Right lobe of liver (tissue), 6 donors: ENCODE data around the gene SERTM1. TPM values are rescaled to one million over a fixed set of nuclear protein-coding genes. Genes with fewer than 3 reads are reported as not detected.

ENCODE experiments used
- ATAC-seq, 4 donors: fragments of 200-7000 bp; cut with Tn5 transposase; one replicate each; pipeline ENCODE4 v1.9.1; 2020; ENCODE audit warnings: mild to moderate bottlenecking in 4 of 4, moderate library complexity in 4 of 4
- DNase-seq, 3 donors: peaks; one replicate each; pipeline ENCODE4 v3.0.0-alpha.2; 2020
- H3K27ac ChIP-seq, 3 donors: fragments of 200-600 bp; one replicate each; pipeline ENCODE4 v1.8.0; 2022
- H3K27me3 ChIP-seq, 2 donors: fragments of 200-600 bp; one replicate each; pipeline ENCODE4 v1.8.0; 2022
- H3K36me3 ChIP-seq, 4 donors: fragments of 200-600 bp; sonication (generic) in 1 of 4; one replicate each; pipeline versions ENCODE4 v1.5.1 to v1.8.0; 2017 to 2022; ENCODE audit warnings: control low read depth in 1 of 4
- H3K4me1 ChIP-seq, 4 donors: fragments of 200-600 bp; sonication (generic) in 1 of 4; one replicate each; pipeline versions ENCODE4 v1.5.1 to v1.8.0; 2017 to 2022; ENCODE audit warnings: control low read depth in 1 of 4
- H3K4me3 ChIP-seq, 3 donors: fragments of 200-600 bp; one replicate each; pipeline ENCODE4 v1.8.0; 2022
- H3K9me3 ChIP-seq, 4 donors: fragments of 200-600 bp; sonication (generic) in 1 of 4; one replicate each; pipeline versions ENCODE4 v1.5.1 to v1.8.0; 2017 to 2022; ENCODE audit warnings: control low read depth in 1 of 4
- CTCF ChIP-seq, 4 donors: fragments of 200-600 bp in 3 of 4; fragments of 450-650 bp in 1 of 4; IDR thresholded peaks; one replicate each; pipeline versions ENCODE4 v1.5.1 to v1.8.0; 2016 to 2022; ENCODE audit warnings: antibody characterized with exemption in 4 of 4, mild to moderate bottlenecking in 2 of 4
- POLR2A ChIP-seq: fragments of 450-650 bp; IDR thresholded peaks from one replicate; pipeline ENCODE4 v1.6.1; 2017; ENCODE audit warnings: antibody characterized with exemption, mild to moderate bottlenecking
- WGBS: methylation state at CpG from one replicate; pipeline ENCODE4 v1.1.6; 2018; ENCODE audit warnings: low coverage, low lambda C conversion rate; ENCODE audit not compliant: insufficient coverage; ENCODE audit errors: missing lambda C conversion rate; 5-methylcytosine and 5-hydroxymethylcytosine counted together
- intact Hi-C, 2 donors: fragments of 100-400 bp; cut with DNase I; formaldehyde crosslinking; loops; one replicate each; pipeline versions ENCODE4 v1.11.2 to v1.14.1; 2022
- total RNA-seq, 6 experiments: library from RNA; depleted of rRNA in 2 of 6; stranded (reverse); fragments of >200 nt in 2 of 6; fragmentation: NEBNext Ultra II Directional in 3 of 6; extraction: Animal tissue kit (Norgen Biotek cat#: 25700) in 3 of 6; gene quantifications; one replicate each; pipeline versions ENCODE4 v1.1.0 to v1.2.4, GENCODE V29; 2016 to 2023
- donor health status: DM: no; HTN: yes; CAD: no.
- donor health status: DM: no; HTN: no; CAD: no.
- donor health status: DM: no; HTN: no; CAD: no.
- donor health status: DM: no; HTN: yes; CAD: no.
- donor health status: DM: no; HTN: yes; CAD: no.

Gene SERTM1
- total RNA-seq, 6 experiments from 2014 or later: not detected

- no peaks in the 10 kb centered on the region for H3K9me3 ChIP-seq
- no peaks in the 10 kb centered on the region for H3K4me1 ChIP-seq
- 93% methylated on average over 2 of the region's 2 CpGs for WGBS
- H3K36me3 ChIP-seq: no peaks in the 10 kb centered on the region
- no peak overlapping the region for H3K27ac ChIP-seq
- DNase-seq: no peak
- no peak overlapping the region for H3K4me3 ChIP-seq
- TF ChIP-seq POLR2A (no peak), CTCF (IDR thresholded peaks at IDR 0.05) (no peak)
- no peak for ATAC-seq
- no peaks in the 10 kb centered on the region for H3K27me3 ChIP-seq
- intact Hi-C loops: no loop called here
Measured at GRCh38 chr13:36717017-36717416, 43.2 kb downstream of the SERTM1 start.

- ATAC-seq (no peak), DNase-seq (no peak)
- intact Hi-C loops: no loop called here
- Histone ChIP-seq H3K4me1 (no peaks in the 10 kb centered on the region), H3K27me3 (no peaks in the 10 kb centered on the region), H3K27ac (no peak overlapping the region), H3K9me3 (no peaks in the 10 kb centered on the region), H3K4me3 (no peak overlapping the region), H3K36me3 (no peaks in the 10 kb centered on the region)
- no peak for TF ChIP-seq POLR2A
- no peak for TF ChIP-seq CTCF (IDR thresholded peaks at IDR 0.05)
- WGBS: 67% methylated on average over 2 of the region's 3 CpGs
Measured at GRCh38 chr13:36717966-36718545, 44.2 kb downstream of the SERTM1 start.

- peak in 2 of 4 donors; percentile 56 to 89 for ATAC-seq
Measured at GRCh38 chr13:36718686-36719085, 44.9 kb downstream of the SERTM1 start.

GRCh38 chr13:36724141-36724540 is 50.3 kb downstream of the SERTM1 start:
- Histone ChIP-seq H3K9me3 (no peaks in the 10 kb centered on the region), H3K4me3 (no peak overlapping the region), H3K27ac (no peak overlapping the region), H3K36me3 (no peaks in the 10 kb centered on the region), H3K27me3 (no peaks in the 10 kb centered on the region), H3K4me1 (no peaks in the 10 kb centered on the region)
- DNase-seq (no peak), ATAC-seq (no peak)
- TF ChIP-seq CTCF (IDR thresholded peaks at IDR 0.05) (no peak), POLR2A (no peak)
- intact Hi-C loops: no loop called here
- 34% methylated on average over 2 of the region's 2 CpGs for WGBS

More at GRCh38 chr13:36718686-36719085, 44.9 kb downstream of the SERTM1 start:
- no peak for DNase-seq
- Histone ChIP-seq H3K36me3 (no peaks in the 10 kb centered on the region), H3K27ac (no peak overlapping the region), H3K9me3 (no peaks in the 10 kb centered on the region), H3K27me3 (no peaks in the 10 kb centered on the region), H3K4me1 (no peaks in the 10 kb centered on the region), H3K4me3 (no peak overlapping the region)
- WGBS: 47% methylated on average over 4 of the region's 4 CpGs
- no peak for TF ChIP-seq POLR2A
- intact Hi-C loops: no loop called here

GRCh38 chr13:36725936-36726335 is 52.1 kb downstream of the SERTM1 start:
- Histone ChIP-seq H3K27ac (no peak overlapping the region), H3K36me3 (no peaks in the 10 kb centered on the region), H3K9me3 (no peaks in the 10 kb centered on the region), H3K4me3 (no peak overlapping the region), H3K4me1 (no peaks in the 10 kb centered on the region), H3K27me3 (no peaks in the 10 kb centered on the region)
- 61% methylated on average over 2 of the region's 2 CpGs for WGBS
- no peak for ATAC-seq
- intact Hi-C loops: no loop called here
- DNase-seq: no peak
- TF ChIP-seq CTCF (IDR thresholded peaks at IDR 0.05) (no peak), POLR2A (no peak)
